Measurements from ENCODE around the gene SPEN.

DNA sequence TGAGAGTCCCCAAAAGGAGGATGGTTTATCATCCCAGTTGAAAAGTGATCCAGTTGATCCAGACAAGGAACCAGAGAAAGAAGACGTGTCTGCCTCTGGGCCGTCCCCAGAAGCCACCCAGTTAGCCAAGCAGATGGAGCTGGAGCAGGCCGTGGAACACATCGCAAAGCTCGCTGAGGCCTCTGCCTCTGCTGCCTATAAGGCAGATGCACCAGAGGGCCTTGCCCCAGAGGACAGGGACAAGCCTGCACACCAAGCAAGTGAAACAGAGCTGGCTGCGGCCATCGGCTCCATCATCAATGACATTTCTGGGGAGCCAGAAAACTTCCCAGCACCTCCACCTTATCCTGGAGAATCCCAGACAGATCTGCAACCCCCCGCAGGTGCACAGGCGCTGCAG lies 85.1 kb downstream of the SPEN start:
- TF ChIP-seq, protein P1, sequence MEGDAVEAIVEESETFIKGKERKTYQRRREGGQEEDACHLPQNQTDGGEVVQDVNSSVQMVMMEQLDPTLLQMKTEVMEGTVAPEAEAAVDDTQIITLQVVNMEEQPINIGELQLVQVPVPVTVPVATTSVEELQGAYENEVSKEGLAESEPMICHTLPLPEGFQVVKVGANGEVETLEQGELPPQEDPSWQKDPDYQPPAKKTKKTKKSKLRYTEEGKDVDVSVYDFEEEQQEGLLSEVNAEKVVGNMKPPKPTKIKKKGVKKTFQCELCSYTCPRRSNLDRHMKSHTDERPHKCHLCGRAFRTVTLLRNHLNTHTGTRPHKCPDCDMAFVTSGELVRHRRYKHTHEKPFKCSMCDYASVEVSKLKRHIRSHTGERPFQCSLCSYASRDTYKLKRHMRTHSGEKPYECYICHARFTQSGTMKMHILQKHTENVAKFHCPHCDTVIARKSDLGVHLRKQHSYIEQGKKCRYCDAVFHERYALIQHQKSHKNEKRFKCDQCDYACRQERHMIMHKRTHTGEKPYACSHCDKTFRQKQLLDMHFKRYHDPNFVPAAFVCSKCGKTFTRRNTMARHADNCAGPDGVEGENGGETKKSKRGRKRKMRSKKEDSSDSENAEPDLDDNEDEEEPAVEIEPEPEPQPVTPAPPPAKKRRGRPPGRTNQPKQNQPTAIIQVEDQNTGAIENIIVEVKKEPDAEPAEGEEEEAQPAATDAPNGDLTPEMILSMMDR (IDR thresholded peaks at IDR 0.05), result no peak
- no peak for TF ChIP-seq POLR2A (IDR thresholded peaks at IDR 0.05)

Data from lower leg skin (tissue), 3 donors.